ENCODE data around the gene RYR3.

RYR3 gene

GRCh38 chr15:33310481-33311311 is at the start of gene RYR3:
Gene RYR3 (plus strand): TSS chr15:33310967. CDS start chr15:33311046, 79 bp downstream.
- no peak for DNase-seq (ENCODE audit: low spot score)

GRCh38 chr15:33262306-33262705 is 48.5 kb upstream of the RYR3 start:
- DNase-seq (ENCODE audit: low spot score): no peak

GRCh38 chr15:33277689-33278088 is 33.1 kb upstream of the RYR3 start:
- DNase-seq (ENCODE audit: low spot score): no peak

GRCh38 chr15:33278816-33279612 is 31.8 kb upstream of the RYR3 start:
- DNase-seq (ENCODE audit: low spot score): no peak

- no peak for DNase-seq (ENCODE audit: low spot score)
These were observed 31.1 kb upstream of the RYR3 start for GRCh38 chr15:33279613-33280205.

GRCh38 chr15:33282226-33283020 is 28.3 kb upstream of the RYR3 start:
- no peak for DNase-seq (ENCODE audit: low spot score)

- DNase-seq (ENCODE audit: low spot score): no peak
These were observed 27.2 kb upstream of the RYR3 start for GRCh38 chr15:33283576-33283975.

- no peak for DNase-seq (ENCODE audit: low spot score)
These were observed 26.4 kb upstream of the RYR3 start for GRCh38 chr15:33284336-33284735.

- DNase-seq (ENCODE audit: low spot score): peak; percentile 19
These were observed 18.0 kb upstream of the RYR3 start for GRCh38 chr15:33292717-33293307.

- DNase-seq (ENCODE audit: low spot score): no peak
These were observed 16.9 kb upstream of the RYR3 start for GRCh38 chr15:33293713-33294334.

GRCh38 chr15:33296050-33296449 is 14.7 kb upstream of the RYR3 start:
- DNase-seq (ENCODE audit: low spot score): no peak

GRCh38 chr15:33296856-33297255 is 13.9 kb upstream of the RYR3 start:
- DNase-seq (ENCODE audit: low spot score): no peak

- no peak for DNase-seq (ENCODE audit: low spot score)
These were observed 12.1 kb upstream of the RYR3 start for GRCh38 chr15:33298631-33299030.

- no peak for DNase-seq (ENCODE audit: low spot score)
These were observed 5.8 kb upstream of the RYR3 start for GRCh38 chr15:33304924-33305323.

- no peak for DNase-seq (ENCODE audit: low spot score)
These were observed 1.0 kb upstream of the RYR3 start for GRCh38 chr15:33309602-33310276.

- DNase-seq (ENCODE audit: low spot score): no peak
These were observed 675 bp downstream of the RYR3 start for GRCh38 chr15:33311312-33311971.

- no peak for DNase-seq (ENCODE audit: low spot score)
These were observed 2.7 kb downstream of the RYR3 start for GRCh38 chr15:33313491-33313890.

GRCh38 chr15:33314069-33314468 is 3.3 kb downstream of the RYR3 start:
- DNase-seq (ENCODE audit: low spot score): no peak

- no peak for DNase-seq (ENCODE audit: low spot score)
These were observed 4.3 kb downstream of the RYR3 start for GRCh38 chr15:33315044-33315443.

- DNase-seq (ENCODE audit: low spot score): no peak
These were observed 7.1 kb downstream of the RYR3 start for GRCh38 chr15:33317896-33318295.
